ENCODE measurements around the gene PHLDA3.

PHLDA3 gene

GRCh38 chr1:201485184-201485774, 16.3 kb upstream of the PHLDA3 start:
- Histone ChIP-seq H3K9ac (ENCODE audit: low read length) (no peak overlapping the region), H3K79me2 (ENCODE audit: insufficient read depth, low read length) (no peaks in the 10 kb centered on the region), H3K27me3 (ENCODE audit: low read length) (no peaks in the 10 kb centered on the region), H3K4me3 (ENCODE audit: insufficient read depth, low read length, poor library complexity, severe bottlenecking) (no peak overlapping the region), H4K20me1 (ENCODE audit: low read depth, low read length) (no peaks in the 10 kb centered on the region), H3K27ac (ENCODE audit: low read depth, low read length) (no peak overlapping the region), H3K9me2 (replicated peaks; ENCODE audit: insufficient read depth, low read length) (no peaks in the 10 kb centered on the region), H3K36me3 (ENCODE audit: low read length) (no peaks in the 10 kb centered on the region), H3K4me2 (ENCODE audit: low read depth, low read length, poor library complexity, severe bottlenecking) (no peak overlapping the region), H3F3A (ENCODE audit: insufficient read depth) (no peaks in the 10 kb centered on the region), H3K9me3 (ENCODE audit: insufficient read depth, low read length) (no peaks in the 10 kb centered on the region), H2AFZ (ENCODE audit: low read depth, low read length, severe bottlenecking) (no peak overlapping the region)
- TF ChIP-seq EZH2phosphoT487 (conservative IDR thresholded peaks at IDR 0.05; ENCODE audit: low read length) (no peak), CTCF (IDR thresholded peaks at IDR 0.05; ENCODE audit: insufficient read depth, low read length, poor library complexity, severe bottlenecking) (no peak)

GRCh38 chr1:201483373-201483949, 14.5 kb upstream of the PHLDA3 start:
- Histone ChIP-seq H3K79me2 (ENCODE audit: insufficient read depth, low read length) (no peaks in the 10 kb centered on the region), H4K20me1 (ENCODE audit: low read depth, low read length) (no peaks in the 10 kb centered on the region), H3K9me2 (replicated peaks; ENCODE audit: insufficient read depth, low read length) (no peaks in the 10 kb centered on the region), H3K4me2 (ENCODE audit: low read depth, low read length, poor library complexity, severe bottlenecking) (no peak overlapping the region), H3K9me3 (ENCODE audit: insufficient read depth, low read length) (no peaks in the 10 kb centered on the region), H2AFZ (ENCODE audit: low read depth, low read length, severe bottlenecking) (no peak overlapping the region), H3K9ac (ENCODE audit: low read length) (no peak overlapping the region), H3K27ac (ENCODE audit: low read depth, low read length) (no peak overlapping the region), H3K36me3 (ENCODE audit: low read length) (no peaks in the 10 kb centered on the region), H3K4me3 (ENCODE audit: insufficient read depth, low read length, poor library complexity, severe bottlenecking) (no peak overlapping the region), H3K27me3 (ENCODE audit: low read length) (no peaks in the 10 kb centered on the region), H3F3A (ENCODE audit: insufficient read depth) (no peaks in the 10 kb centered on the region)
- TF ChIP-seq CTCF (IDR thresholded peaks at IDR 0.05; ENCODE audit: insufficient read depth, low read length, poor library complexity, severe bottlenecking), result no peak
- no peak for TF ChIP-seq EZH2phosphoT487 (conservative IDR thresholded peaks at IDR 0.05; ENCODE audit: low read length)

GRCh38 chr1:201482755-201483154, 13.8 kb upstream of the PHLDA3 start:
- H3K4me3 ChIP-seq (ENCODE audit: insufficient read depth, low read length, poor library complexity, severe bottlenecking), result no peak overlapping the region
- no peak overlapping the region for H3K4me2 ChIP-seq (ENCODE audit: low read depth, low read length, poor library complexity, severe bottlenecking)
- no peaks in the 10 kb centered on the region for H3K9me2 ChIP-seq (replicated peaks; ENCODE audit: insufficient read depth, low read length)
- no peaks in the 10 kb centered on the region for H3K9me3 ChIP-seq (ENCODE audit: insufficient read depth, low read length)
- no peak overlapping the region for H3K27ac ChIP-seq (ENCODE audit: low read depth, low read length)
- peak overlapping the region; percentile 31 for H2AFZ ChIP-seq (ENCODE audit: low read depth, low read length, severe bottlenecking)
- H3K79me2 ChIP-seq (ENCODE audit: insufficient read depth, low read length), result no peaks in the 10 kb centered on the region
- H3F3A ChIP-seq (ENCODE audit: insufficient read depth), result no peaks in the 10 kb centered on the region
- H3K27me3 ChIP-seq (ENCODE audit: low read length), result no peaks in the 10 kb centered on the region
- H4K20me1 ChIP-seq (ENCODE audit: low read depth, low read length), result no peaks in the 10 kb centered on the region
- TF ChIP-seq EZH2phosphoT487 (conservative IDR thresholded peaks at IDR 0.05; ENCODE audit: low read length), result no peak
- TF ChIP-seq CTCF (IDR thresholded peaks at IDR 0.05; ENCODE audit: insufficient read depth, low read length, poor library complexity, severe bottlenecking), result no peak
- H3K9ac ChIP-seq (ENCODE audit: low read length), result no peak overlapping the region
- H3K36me3 ChIP-seq (ENCODE audit: low read length), result no peaks in the 10 kb centered on the region

Measured in SU-DHL-6 (cell line).